Measurements from ENCODE around the gene CDC42EP5.
"Not testable (repeated sequence)": the region's sequence is repeated elsewhere in the genome, so short reads cannot be mapped to it uniquely, and the experiment has no call there.

The CDC42EP5 gene

GRCh38 chr19:54446349-54446748 is 26.7 kb downstream of the CDC42EP5 start:
- DNase-seq, result not testable (repeated sequence)

DNA sequence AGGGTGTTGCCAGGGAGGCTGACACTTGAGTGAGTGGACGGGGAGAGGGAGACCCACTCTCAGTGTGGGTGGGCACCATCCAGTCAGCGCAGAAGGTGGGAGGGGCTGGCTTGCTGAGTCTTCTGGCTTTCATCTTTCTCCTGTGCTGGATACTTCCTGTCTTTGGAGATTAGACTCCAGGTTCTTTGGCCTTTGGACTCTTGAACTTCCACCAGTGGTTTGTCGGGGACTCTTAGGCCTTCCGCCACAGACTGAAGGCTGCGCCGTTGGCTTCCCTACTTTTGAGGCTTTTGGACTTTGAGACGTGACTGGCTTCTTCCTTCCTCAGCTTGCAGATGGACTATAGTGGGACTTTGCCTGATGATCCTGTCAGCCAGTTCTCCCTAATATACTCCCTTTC is 28.4 kb downstream of the CDC42EP5 start:
- no peak for DNase-seq

DNA sequence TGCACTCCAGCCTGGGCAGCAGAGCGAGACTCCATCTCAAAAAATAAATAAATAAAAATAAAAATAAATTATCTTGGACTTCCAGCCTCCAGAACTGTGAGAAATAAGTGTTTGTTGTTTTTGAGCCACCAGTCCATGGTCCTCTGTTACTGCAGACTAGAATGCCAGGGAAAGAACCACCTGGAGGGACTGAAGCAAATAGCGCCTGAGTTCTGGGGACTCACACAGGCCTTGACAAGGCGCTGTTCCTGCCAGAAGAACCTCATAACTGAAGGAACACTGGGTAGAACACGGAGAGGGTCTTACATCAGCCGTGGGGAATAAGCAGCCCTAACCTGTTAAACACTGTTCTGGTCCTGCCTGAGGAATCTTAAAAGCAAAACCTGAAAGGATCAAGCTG is 32.5 kb downstream of the CDC42EP5 start:
- DNase-seq, result no peak

DNA sequence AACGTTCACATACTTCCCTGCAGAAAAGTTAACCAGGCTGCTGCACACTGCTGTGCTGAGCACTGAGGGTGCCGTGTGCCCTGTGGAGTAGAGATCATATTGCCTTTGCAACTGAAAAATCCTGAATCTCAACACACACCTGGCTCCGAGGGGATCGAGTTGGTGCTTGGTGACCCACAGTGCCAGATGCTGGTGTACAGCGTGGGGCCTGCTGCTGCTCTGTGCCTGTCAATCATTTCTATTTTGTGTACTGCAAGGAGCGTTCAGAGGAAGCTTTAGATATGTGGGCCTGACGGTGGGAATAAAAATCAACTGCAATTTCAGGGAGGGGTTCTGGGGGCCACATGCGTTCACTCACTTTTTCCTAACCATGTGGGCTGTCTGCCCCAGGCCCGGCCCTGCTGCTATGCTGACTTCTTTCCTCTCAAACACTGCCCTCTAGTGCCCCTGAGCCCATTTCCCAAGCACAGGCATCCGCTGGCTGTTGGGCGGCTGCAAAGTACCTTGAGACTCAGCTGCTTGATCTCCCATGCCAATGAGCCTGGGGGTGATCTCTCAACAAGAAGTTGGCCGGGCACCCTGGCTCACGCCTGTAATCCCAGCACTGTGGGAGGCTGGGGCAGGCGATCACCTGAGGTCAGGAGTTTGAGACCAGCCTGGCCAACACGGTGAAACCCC is 33.8 kb downstream of the CDC42EP5 start:
- no peak for DNase-seq

- DNase-seq, result no peak
Measured at GRCh38 chr19:54436628-54437252, 36.4 kb downstream of the CDC42EP5 start.

DNA sequence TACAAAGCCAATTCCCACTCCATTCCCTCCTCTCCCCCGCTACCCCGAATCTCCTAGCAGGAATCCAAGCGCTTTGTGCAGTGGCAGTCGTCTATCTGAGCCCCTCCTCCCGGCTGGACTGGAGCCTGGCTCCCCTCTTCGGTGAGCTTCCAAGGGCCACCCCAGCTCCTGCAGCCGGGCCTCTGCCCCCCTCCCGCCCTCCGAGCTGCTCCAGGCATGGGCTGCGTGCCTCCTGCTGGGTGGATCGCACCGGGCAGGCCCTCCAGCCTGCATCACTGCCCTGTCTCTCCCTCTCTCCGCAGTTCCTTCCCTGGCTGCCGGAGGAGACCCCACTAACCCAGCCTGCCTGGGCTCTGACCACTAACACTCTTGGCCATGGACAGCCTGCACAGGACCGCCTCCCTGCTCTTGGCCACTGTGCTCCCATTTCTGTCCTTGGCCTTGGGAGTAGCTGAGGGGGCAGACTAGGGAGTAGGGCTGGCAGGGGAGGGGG is 37.0 kb downstream of the CDC42EP5 start:
- no peak for DNase-seq

DNA sequence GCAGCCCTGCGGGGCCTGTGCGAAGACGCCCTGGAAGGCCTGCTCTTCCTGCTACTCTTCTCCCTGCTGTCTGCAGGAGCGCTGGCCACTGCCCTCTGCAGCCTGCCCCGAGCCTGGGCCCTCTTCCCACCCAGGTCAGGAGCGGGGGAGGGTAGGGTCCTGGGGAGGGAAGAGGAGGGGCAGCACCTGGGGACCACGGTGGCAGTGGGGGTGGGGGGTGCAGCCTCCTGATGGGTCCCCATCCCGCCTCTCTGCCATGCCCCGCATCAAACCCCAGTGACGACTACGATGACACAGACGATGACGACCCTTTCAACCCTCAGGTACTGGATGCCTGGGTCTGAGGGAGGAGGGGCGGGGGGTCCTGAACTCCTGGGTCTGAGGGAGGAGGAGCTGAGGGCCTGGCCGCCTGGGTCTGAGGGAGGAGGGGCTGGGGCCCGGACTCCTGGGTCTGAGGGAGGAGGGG is 37.5 kb downstream of the CDC42EP5 start:
- DNase-seq, result no peak

DNA sequence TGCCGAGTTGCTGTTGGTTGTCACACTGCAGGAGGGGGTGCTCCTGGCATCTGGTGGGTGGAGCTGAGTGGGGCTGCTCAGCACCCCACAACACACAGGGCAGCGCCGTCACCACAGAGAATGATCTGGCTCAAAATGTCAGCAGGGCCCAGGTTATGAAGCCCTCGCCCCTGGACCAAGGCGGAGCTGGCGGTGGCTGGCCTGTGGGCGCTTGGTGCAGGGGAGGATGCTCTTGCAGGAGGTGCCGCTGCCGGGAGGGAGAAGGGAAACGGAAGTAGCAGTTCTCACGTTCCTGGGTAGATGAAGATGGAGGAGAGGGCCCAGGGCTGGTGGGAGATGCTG is 38.3 kb downstream of the CDC42EP5 start:
- DNase-seq, result no peak

DNA sequence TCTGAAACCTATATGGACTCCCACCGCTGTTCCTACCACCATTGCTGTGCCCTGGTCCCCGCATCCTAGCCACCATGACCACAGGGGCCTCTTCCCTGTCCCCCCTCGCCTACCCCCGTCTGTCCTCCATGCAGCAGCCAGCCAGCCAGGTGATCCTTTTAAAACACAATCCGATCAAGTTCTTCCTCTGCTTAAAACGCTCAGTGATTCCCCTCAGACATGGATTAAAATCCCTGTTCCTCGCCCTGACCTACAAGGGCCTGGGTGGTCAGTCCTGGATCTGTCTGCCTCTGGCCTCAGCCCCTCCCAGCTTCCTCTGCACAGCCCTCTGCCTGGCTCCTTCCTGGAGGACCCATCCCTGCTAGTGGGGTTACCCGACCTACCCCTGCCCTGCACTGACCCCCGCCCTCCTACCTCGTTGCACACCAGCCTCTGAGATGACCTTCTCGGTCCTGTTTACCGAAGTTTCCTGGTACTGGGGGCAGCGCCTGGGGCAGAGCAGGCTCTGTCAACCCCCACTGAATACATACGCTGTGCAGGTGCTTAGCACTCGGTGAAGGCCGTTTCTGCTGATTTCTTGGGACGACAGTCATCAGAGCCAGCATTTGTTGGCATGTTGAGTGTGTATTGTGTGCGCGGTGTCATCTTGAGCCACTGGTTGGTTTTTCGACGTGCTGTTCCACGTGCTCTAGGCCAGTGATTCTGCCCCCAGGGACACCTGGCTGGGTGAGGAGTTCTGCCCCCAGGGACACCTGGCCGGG is 38.8 kb downstream of the CDC42EP5 start:
- no peak for DNase-seq

GRCh38 chr19:54433697-54434096 is 39.4 kb downstream of the CDC42EP5 start:
- no peak for DNase-seq

- no peak for DNase-seq
Measured at GRCh38 chr19:54432144-54432738, 40.9 kb downstream of the CDC42EP5 start.

- no peak for DNase-seq
Measured at GRCh38 chr19:54431255-54431838, 41.7 kb downstream of the CDC42EP5 start.

DNA sequence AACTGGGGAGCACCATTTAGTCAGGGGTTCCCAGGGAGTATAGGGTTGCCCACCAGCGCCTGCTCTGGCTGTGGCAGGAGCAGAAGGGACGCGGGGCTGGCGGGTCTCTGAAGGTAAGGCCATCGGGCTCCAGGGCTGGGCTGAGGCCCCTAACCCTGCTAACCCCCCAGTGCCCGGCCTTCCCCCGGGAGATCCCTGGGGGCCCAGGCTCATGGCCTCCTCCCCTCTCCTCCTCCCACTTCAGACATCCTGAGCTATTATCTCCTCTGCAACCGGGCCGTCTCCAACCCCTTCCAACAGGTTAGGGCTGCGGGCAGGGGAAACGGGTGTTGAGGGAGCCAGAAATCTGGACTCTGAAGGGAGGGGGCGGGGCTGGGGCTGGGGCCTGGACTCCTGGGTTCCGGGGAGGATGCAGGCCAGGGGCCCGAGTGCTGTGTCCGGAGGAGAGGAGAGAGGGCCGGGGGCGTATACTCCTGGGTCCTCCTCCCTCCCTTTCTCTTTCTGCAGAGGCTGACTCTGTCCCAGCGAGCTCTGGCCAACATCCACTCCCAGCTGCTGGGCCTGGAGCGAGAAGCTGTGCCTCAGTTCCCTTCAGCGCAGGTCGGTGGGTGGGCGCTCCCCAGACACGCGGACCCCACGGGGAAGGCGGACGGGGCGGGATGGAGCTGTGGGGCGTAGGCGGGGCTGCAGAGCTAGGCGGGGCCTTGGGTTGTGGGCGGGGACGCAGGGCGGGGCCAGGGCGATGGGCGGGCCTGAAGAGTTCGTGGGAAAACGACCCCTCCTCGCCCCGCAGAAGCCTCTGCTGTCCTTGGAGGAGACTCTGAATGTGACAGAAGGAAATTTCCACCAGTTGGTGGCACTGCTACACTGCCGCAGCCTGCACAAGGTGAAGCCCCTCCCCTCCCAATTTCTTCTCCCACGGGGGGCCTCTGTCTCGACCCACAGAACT is 42.5 kb downstream of the CDC42EP5 start:
- DNase-seq, result no peak

DNA sequence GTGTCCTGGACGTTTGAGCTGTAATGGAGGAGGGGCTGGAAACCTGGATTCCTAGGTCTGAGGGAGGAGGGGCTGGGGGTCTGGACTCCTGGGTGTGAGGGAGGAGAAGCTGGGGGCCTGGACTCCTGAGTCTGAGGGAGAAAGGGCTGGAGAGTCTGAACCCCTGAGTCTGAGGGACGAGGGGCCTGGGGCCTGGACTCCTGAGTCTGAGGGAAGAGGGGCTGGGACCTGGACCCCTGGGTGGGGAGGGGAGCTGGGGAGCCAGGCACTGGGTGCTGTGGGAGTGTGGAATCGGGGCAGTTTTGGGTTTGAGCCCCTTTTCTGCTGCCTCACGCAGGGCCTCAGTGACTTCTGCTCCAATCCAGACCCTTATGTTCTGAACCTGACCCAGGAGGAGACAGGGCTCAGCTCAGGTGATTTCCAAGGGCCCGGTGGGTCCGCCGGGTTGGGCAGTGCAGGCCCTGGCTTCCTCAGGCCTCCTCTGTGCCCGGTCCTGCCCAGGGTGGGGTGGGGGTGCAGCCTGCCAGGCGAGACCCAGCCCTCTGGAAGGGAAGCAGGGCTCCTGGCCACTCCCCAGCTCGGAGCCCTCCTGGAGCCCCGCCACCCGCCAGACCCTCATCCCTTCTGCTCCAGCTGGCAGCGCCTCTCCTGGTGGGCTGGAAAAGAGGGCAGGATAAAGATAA is 43.4 kb downstream of the CDC42EP5 start:
- DNase-seq, result no peak

- DNase-seq, result no peak
Measured at GRCh38 chr19:54429176-54429495, 44.0 kb downstream of the CDC42EP5 start.

DNA sequence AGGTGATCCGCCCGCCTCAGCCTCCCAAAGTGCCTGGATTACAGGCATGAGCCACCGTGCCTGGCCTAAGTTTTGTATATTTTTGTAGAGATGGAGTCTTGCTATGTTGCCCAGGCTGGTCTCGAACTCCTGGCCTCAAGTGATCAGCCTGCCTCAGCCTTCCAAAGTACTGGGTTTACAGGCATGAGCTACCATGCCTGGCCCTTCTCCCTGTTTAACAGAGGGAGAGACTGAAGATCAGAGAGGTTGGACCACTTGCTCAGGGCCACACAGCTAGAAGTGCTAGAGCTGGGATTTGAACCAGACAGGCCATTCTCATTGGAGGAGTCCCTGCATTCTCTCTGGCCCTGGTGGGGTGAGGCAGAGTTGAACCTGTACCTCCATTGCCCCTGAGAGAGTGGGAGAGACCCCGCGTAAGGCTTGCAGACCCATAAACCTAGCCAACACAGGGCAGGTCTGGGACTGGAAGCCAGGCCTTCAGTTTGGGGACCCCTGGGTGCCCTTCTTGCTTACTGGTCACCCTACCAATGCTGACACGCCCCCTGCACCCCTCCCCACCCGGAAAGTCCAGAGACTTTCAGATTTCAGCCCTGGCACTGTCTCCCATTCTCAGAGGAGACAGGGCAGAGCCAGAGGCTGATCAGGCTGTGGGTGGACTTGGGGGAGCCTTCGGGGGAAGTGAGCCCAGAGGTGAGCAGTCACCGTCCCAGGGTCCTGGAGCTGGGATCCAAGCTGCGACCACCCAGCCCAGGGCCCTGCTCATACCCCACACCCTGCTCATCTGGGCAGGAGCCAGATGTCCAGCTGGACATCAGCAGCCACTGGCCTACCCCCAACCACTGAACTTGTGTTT is 44.5 kb downstream of the CDC42EP5 start:
- DNase-seq, result no peak

GRCh38 chr19:54427586-54427985 is 45.5 kb downstream of the CDC42EP5 start:
- no peak for DNase-seq

- DNase-seq, result no peak
Measured at GRCh38 chr19:54426291-54426931, 46.7 kb downstream of the CDC42EP5 start.

DNA sequence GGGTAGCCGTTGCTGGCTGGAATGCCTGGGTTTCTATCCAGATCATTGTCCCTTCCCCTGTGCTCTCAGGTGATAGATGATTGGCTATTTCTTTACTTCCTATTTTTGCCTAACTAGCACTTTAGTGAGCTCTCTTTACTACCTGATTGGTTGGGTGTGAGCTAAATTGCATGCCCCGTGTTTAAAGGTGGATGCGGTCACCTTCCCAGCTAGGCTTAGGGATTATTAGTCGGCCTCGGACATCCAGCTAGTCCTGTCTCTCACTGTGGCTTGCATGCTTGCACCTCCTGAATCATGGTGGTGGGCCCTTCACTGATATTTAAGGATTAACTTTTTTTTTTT is 47.7 kb downstream of the CDC42EP5 start:
- DNase-seq, result no peak

All from NCI-H2081 treated with DMSO at 0.1 percent for 48 hours (cell line).